ENCODE results near the gene GRIK3.

The GRIK3 gene

GRCh38 chr1:36937371-36937770 lies 96.9 kb downstream of the GRIK3 start:
- TF ChIP-seq SUZ12 (IDR thresholded peaks at IDR 0.05; ENCODE audit: extremely low read depth, insufficient read depth, insufficient read length) (no peak), YY1 (IDR thresholded peaks at IDR 0.05; ENCODE audit: insufficient read depth, insufficient read length) (no peak), ZNF274 (IDR thresholded peaks at IDR 0.05; ENCODE audit: low read depth, low read length) (no peak)
- no peaks in the 10 kb centered on the region for H3K36me3 ChIP-seq (ENCODE audit: insufficient read depth, insufficient read length, low read length)
- H3K9ac ChIP-seq (ENCODE audit: insufficient read length, low read depth): no peak overlapping the region
- DNase-seq (ENCODE audit: low read depth, low spot score): no peak
- no peak overlapping the region for H3K4me3 ChIP-seq (ENCODE audit: insufficient read length, low read depth)
- H3K27me3 ChIP-seq (ENCODE audit: insufficient read depth, insufficient read length): no peaks in the 10 kb centered on the region
- no peaks in the 10 kb centered on the region for H3K9me3 ChIP-seq (ENCODE audit: insufficient read depth, low read length)
- H3K4me1 ChIP-seq (ENCODE audit: insufficient read depth, insufficient read length): peaks cover 9% of the 10 kb centered on the region

- Histone ChIP-seq H3K27me3 (ENCODE audit: insufficient read depth, insufficient read length) (no peaks in the 10 kb centered on the region), H3K9ac (ENCODE audit: insufficient read length, low read depth) (no peak overlapping the region), H3K4me1 (ENCODE audit: insufficient read depth, insufficient read length) (peaks cover 4% of the 10 kb centered on the region), H3K36me3 (ENCODE audit: insufficient read depth, insufficient read length, low read length) (no peaks in the 10 kb centered on the region), H3K9me3 (ENCODE audit: insufficient read depth, low read length) (no peaks in the 10 kb centered on the region), H3K4me3 (ENCODE audit: insufficient read length, low read depth) (no peak overlapping the region)
- TF ChIP-seq SUZ12 (IDR thresholded peaks at IDR 0.05; ENCODE audit: extremely low read depth, insufficient read depth, insufficient read length) (no peak), ZNF274 (IDR thresholded peaks at IDR 0.05; ENCODE audit: low read depth, low read length) (no peak), YY1 (IDR thresholded peaks at IDR 0.05; ENCODE audit: insufficient read depth, insufficient read length) (no peak)
- DNase-seq (ENCODE audit: low read depth, low spot score): no peak
Measured at GRCh38 chr1:36934061-36934460, 100.3 kb downstream of the GRIK3 start.

- Histone ChIP-seq H3K27me3 (ENCODE audit: insufficient read depth, insufficient read length) (no peaks in the 10 kb centered on the region), H3K9ac (ENCODE audit: insufficient read length, low read depth) (no peak overlapping the region), H3K4me1 (ENCODE audit: insufficient read depth, insufficient read length) (peaks cover under 1% of the 10 kb centered on the region), H3K9me3 (ENCODE audit: insufficient read depth, low read length) (no peaks in the 10 kb centered on the region), H3K4me3 (ENCODE audit: insufficient read length, low read depth) (no peak overlapping the region), H3K36me3 (ENCODE audit: insufficient read depth, insufficient read length, low read length) (no peaks in the 10 kb centered on the region)
- DNase-seq (ENCODE audit: low read depth, low spot score): no peak
- TF ChIP-seq YY1 (IDR thresholded peaks at IDR 0.05; ENCODE audit: insufficient read depth, insufficient read length): no peak
- no peak for TF ChIP-seq ZNF274 (IDR thresholded peaks at IDR 0.05; ENCODE audit: low read depth, low read length)
- TF ChIP-seq SUZ12 (IDR thresholded peaks at IDR 0.05; ENCODE audit: extremely low read depth, insufficient read depth, insufficient read length): no peak
Measured at GRCh38 chr1:36927826-36928225, 106.5 kb downstream of the GRIK3 start.

- no peaks in the 10 kb centered on the region for H3K9me3 ChIP-seq (ENCODE audit: insufficient read depth, low read length)
- no peaks in the 10 kb centered on the region for H3K27me3 ChIP-seq (ENCODE audit: insufficient read depth, insufficient read length)
- no peaks in the 10 kb centered on the region for H3K36me3 ChIP-seq (ENCODE audit: insufficient read depth, insufficient read length, low read length)
- H3K9ac ChIP-seq (ENCODE audit: insufficient read length, low read depth): no peak overlapping the region
- TF ChIP-seq SUZ12 (IDR thresholded peaks at IDR 0.05; ENCODE audit: extremely low read depth, insufficient read depth, insufficient read length) (no peak), ZNF274 (IDR thresholded peaks at IDR 0.05; ENCODE audit: low read depth, low read length) (no peak), YY1 (IDR thresholded peaks at IDR 0.05; ENCODE audit: insufficient read depth, insufficient read length) (no peak)
- H3K4me1 ChIP-seq (ENCODE audit: insufficient read depth, insufficient read length): peaks cover 11% of the 10 kb centered on the region
- no peak for DNase-seq (ENCODE audit: low read depth, low spot score)
- no peak overlapping the region for H3K4me3 ChIP-seq (ENCODE audit: insufficient read length, low read depth)
Measured at GRCh38 chr1:36925251-36925650, 109.1 kb downstream of the GRIK3 start.

- DNase-seq (ENCODE audit: low read depth, low spot score): peak; percentile 77
Measured at GRCh38 chr1:36924282-36924811, 110.0 kb downstream of the GRIK3 start.

GRCh38 chr1:36922593-36923426 lies 111.5 kb downstream of the GRIK3 start:
- H3K9me3 ChIP-seq (ENCODE audit: insufficient read depth, low read length): no peaks in the 10 kb centered on the region
- no peak for TF ChIP-seq ZNF274 (IDR thresholded peaks at IDR 0.05; ENCODE audit: low read depth, low read length)
- no peak for TF ChIP-seq YY1 (IDR thresholded peaks at IDR 0.05; ENCODE audit: insufficient read depth, insufficient read length)
- no peak for TF ChIP-seq SUZ12 (IDR thresholded peaks at IDR 0.05; ENCODE audit: extremely low read depth, insufficient read depth, insufficient read length)
- no peak overlapping the region for H3K9ac ChIP-seq (ENCODE audit: insufficient read length, low read depth)
- H3K27me3 ChIP-seq (ENCODE audit: insufficient read depth, insufficient read length): no peaks in the 10 kb centered on the region
- H3K36me3 ChIP-seq (ENCODE audit: insufficient read depth, insufficient read length, low read length): no peaks in the 10 kb centered on the region
- H3K4me1 ChIP-seq (ENCODE audit: insufficient read depth, insufficient read length): peaks cover 11% of the 10 kb centered on the region
- no peak overlapping the region for H3K4me3 ChIP-seq (ENCODE audit: insufficient read length, low read depth)
- DNase-seq (ENCODE audit: low read depth, low spot score): no peak

More at GRCh38 chr1:36924282-36924811, 110.0 kb downstream of the GRIK3 start:
- H3K36me3 ChIP-seq (ENCODE audit: insufficient read depth, insufficient read length, low read length): no peaks in the 10 kb centered on the region
- H3K4me3 ChIP-seq (ENCODE audit: insufficient read length, low read depth): no peak overlapping the region
- H3K9ac ChIP-seq (ENCODE audit: insufficient read length, low read depth): no peak overlapping the region
- H3K27me3 ChIP-seq (ENCODE audit: insufficient read depth, insufficient read length): no peaks in the 10 kb centered on the region
- no peak for TF ChIP-seq ZNF274 (IDR thresholded peaks at IDR 0.05; ENCODE audit: low read depth, low read length)
- TF ChIP-seq YY1 (IDR thresholded peaks at IDR 0.05; ENCODE audit: insufficient read depth, insufficient read length): no peak
- no peak for TF ChIP-seq SUZ12 (IDR thresholded peaks at IDR 0.05; ENCODE audit: extremely low read depth, insufficient read depth, insufficient read length)
- H3K9me3 ChIP-seq (ENCODE audit: insufficient read depth, low read length): no peaks in the 10 kb centered on the region
- peaks cover 11% of the 10 kb centered on the region for H3K4me1 ChIP-seq (ENCODE audit: insufficient read depth, insufficient read length)

GRCh38 chr1:36922071-36922470 lies 112.2 kb downstream of the GRIK3 start:
- Histone ChIP-seq H3K36me3 (ENCODE audit: insufficient read depth, insufficient read length, low read length) (no peaks in the 10 kb centered on the region), H3K9me3 (ENCODE audit: insufficient read depth, low read length) (peaks cover 5% of the 10 kb centered on the region; the same call in 1 of the 2 replicates), H3K4me3 (ENCODE audit: insufficient read length, low read depth) (no peak overlapping the region), H3K4me1 (ENCODE audit: insufficient read depth, insufficient read length) (peaks cover 11% of the 10 kb centered on the region), H3K9ac (ENCODE audit: insufficient read length, low read depth) (no peak overlapping the region), H3K27me3 (ENCODE audit: insufficient read depth, insufficient read length) (no peaks in the 10 kb centered on the region)
- DNase-seq (ENCODE audit: low read depth, low spot score): no peak
- TF ChIP-seq YY1 (IDR thresholded peaks at IDR 0.05; ENCODE audit: insufficient read depth, insufficient read length) (no peak), SUZ12 (IDR thresholded peaks at IDR 0.05; ENCODE audit: extremely low read depth, insufficient read depth, insufficient read length) (no peak), ZNF274 (IDR thresholded peaks at IDR 0.05; ENCODE audit: low read depth, low read length) (no peak)

Data from NT2/D1 (cell line).